ENCODE measurements around the gene FAM20B. TPM values are rescaled to one million over a fixed set of nuclear protein-coding genes. Genes with fewer than 3 reads are reported as not detected.

The FAM20B gene
- total RNA-seq, 2 donors from 2014 or later: 47.7 to 52.4 TPM

- 90 to 97% methylated on average over 5 to 15 of the region's 16 CpGs for WGBS, 2 experiments (ENCODE audit: insufficient coverage in 1 of 2, insufficient read length in 1 of 2)
- peaks cover 59% of the 10 kb centered on the region for H3K36me3 Mint-ChIP-seq (ENCODE audit: low read depth)
- peak overlapping the region; percentile 66 for H3K27ac Mint-ChIP-seq
Measured at GRCh38 chr1:179089827-179090482, 64.3 kb downstream of the FAM20B start.

GRCh38 chr1:179090522-179090921 lies 64.8 kb downstream of the FAM20B start:
- DNase-seq: no peak
- Mint-ChIP-seq H3K4me1 (peaks cover 13% of the 10 kb centered on the region), H3K4me3 (no peak overlapping the region), H3K27me3 (ENCODE audit: insufficient read depth) (no peaks in the 10 kb centered on the region), H3K36me3 (ENCODE audit: low read depth) (peaks cover 59% of the 10 kb centered on the region), H3K27ac (no peak overlapping the region), H3K9me3 (no peaks in the 10 kb centered on the region)
- H3K4me3 ChIP-seq (ENCODE audit: low read length): no peak overlapping the region
- TF ChIP-seq CTCF (conservative IDR thresholded peaks at IDR 0.05): peak; percentile 49
- no peaks in the 10 kb centered on the region for H3K9me3 ChIP-seq (ENCODE audit: control insufficient read depth, low read length)
- no peaks in the 10 kb centered on the region for H3K27me3 ChIP-seq (ENCODE audit: control insufficient read depth, insufficient read depth, low read length, poor library complexity, severe bottlenecking)
- H3K9ac ChIP-seq (ENCODE audit: extremely low read depth, low read length, poor library complexity, severe bottlenecking): no peak overlapping the region
- H3K4me1 ChIP-seq (ENCODE audit: control insufficient read depth, insufficient read depth, low read length): peaks cover 5% of the 10 kb centered on the region
- H3K27ac ChIP-seq (ENCODE audit: low read depth, low read length): no peak overlapping the region
- 91 to 93% methylated on average over 6 to 8 of the region's 8 CpGs for WGBS, 2 experiments (ENCODE audit: insufficient coverage in 1 of 2, insufficient read length in 1 of 2)
- peaks cover 60% of the 10 kb centered on the region for H3K36me3 ChIP-seq (ENCODE audit: control insufficient read depth, insufficient read depth, low read length)

More at GRCh38 chr1:179089827-179090482, 64.3 kb downstream of the FAM20B start:
- Mint-ChIP-seq H3K27me3 (ENCODE audit: insufficient read depth) (no peaks in the 10 kb centered on the region), H3K4me3 (no peak overlapping the region), H3K4me1 (peaks cover 13% of the 10 kb centered on the region), H3K9me3 (no peaks in the 10 kb centered on the region)
- no peaks in the 10 kb centered on the region for H3K27me3 ChIP-seq (ENCODE audit: control insufficient read depth, insufficient read depth, low read length, poor library complexity, severe bottlenecking)
- no peak overlapping the region for H3K4me3 ChIP-seq (ENCODE audit: low read length)
- H3K9ac ChIP-seq (ENCODE audit: extremely low read depth, low read length, poor library complexity, severe bottlenecking): no peak overlapping the region
- peaks cover 5% of the 10 kb centered on the region for H3K4me1 ChIP-seq (ENCODE audit: control insufficient read depth, insufficient read depth, low read length)
- H3K36me3 ChIP-seq (ENCODE audit: control insufficient read depth, insufficient read depth, low read length): peaks cover 55% of the 10 kb centered on the region
- H3K9me3 ChIP-seq (ENCODE audit: control insufficient read depth, low read length): no peaks in the 10 kb centered on the region
- no peak for TF ChIP-seq CTCF (conservative IDR thresholded peaks at IDR 0.05)
- H3K27ac ChIP-seq (ENCODE audit: low read depth, low read length): no peak overlapping the region
- no peak for DNase-seq

GRCh38 chr1:179090923-179091322 lies 65.2 kb downstream of the FAM20B start:
- peaks cover 59% of the 10 kb centered on the region for H3K36me3 Mint-ChIP-seq (ENCODE audit: low read depth)

More at GRCh38 chr1:179090923-179091322, 65.2 kb downstream of the FAM20B start:
- no peak for TF ChIP-seq CTCF (conservative IDR thresholded peaks at IDR 0.05)
- H3K9ac ChIP-seq (ENCODE audit: extremely low read depth, low read length, poor library complexity, severe bottlenecking): no peak overlapping the region
- H3K36me3 ChIP-seq (ENCODE audit: control insufficient read depth, insufficient read depth, low read length): peaks cover 63% of the 10 kb centered on the region
- no peak overlapping the region for H3K27ac ChIP-seq (ENCODE audit: low read depth, low read length)
- Mint-ChIP-seq H3K9me3 (no peaks in the 10 kb centered on the region), H3K27me3 (ENCODE audit: insufficient read depth) (no peaks in the 10 kb centered on the region), H3K4me3 (no peak overlapping the region), H3K27ac (no peak overlapping the region), H3K4me1 (peaks cover 13% of the 10 kb centered on the region)
- H3K9me3 ChIP-seq (ENCODE audit: control insufficient read depth, low read length): no peaks in the 10 kb centered on the region
- 92 to 100% methylated on average over 1 to 4 of the region's 4 CpGs for WGBS, 2 experiments (ENCODE audit: insufficient coverage in 1 of 2, insufficient read length in 1 of 2)
- H3K27me3 ChIP-seq (ENCODE audit: control insufficient read depth, insufficient read depth, low read length, poor library complexity, severe bottlenecking): no peaks in the 10 kb centered on the region
- no peak overlapping the region for H3K4me3 ChIP-seq (ENCODE audit: low read length)
- peaks cover 5% of the 10 kb centered on the region for H3K4me1 ChIP-seq (ENCODE audit: control insufficient read depth, insufficient read depth, low read length)
- DNase-seq: no peak
